Measurements from ENCODE around the gene CCDC122. TPM values are rescaled to one million over a fixed set of nuclear protein-coding genes. Genes with fewer than 3 reads are reported as not detected.

Gene CCDC122
- total and polyA plus RNA-seq, 2 of the 8 experiments (the other 6 are each of a cell fraction or from before 2014, with no cell fraction given), result 2.9 to 5.8 TPM

GRCh38 chr13:43880214-43880855, 795 bp upstream of the CCDC122 start (continued):
- no peak for TF ChIP-seq CTBP2 (IDR thresholded peaks at IDR 0.05; ENCODE audit: borderline replicate concordance, insufficient read depth, insufficient read length, low read length)
- TF ChIP-seq, protein P1, sequence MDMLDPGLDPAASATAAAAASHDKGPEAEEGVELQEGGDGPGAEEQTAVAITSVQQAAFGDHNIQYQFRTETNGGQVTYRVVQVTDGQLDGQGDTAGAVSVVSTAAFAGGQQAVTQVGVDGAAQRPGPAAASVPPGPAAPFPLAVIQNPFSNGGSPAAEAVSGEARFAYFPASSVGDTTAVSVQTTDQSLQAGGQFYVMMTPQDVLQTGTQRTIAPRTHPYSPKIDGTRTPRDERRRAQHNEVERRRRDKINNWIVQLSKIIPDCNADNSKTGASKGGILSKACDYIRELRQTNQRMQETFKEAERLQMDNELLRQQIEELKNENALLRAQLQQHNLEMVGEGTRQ (IDR thresholded peaks at IDR 0.05; ENCODE audit: low read length), result no peak
